ENCODE data around the gene AKNA. TPM values are rescaled to one million over a fixed set of nuclear protein-coding genes. Genes with fewer than 3 reads are reported as not detected.
A peak's percentile ranks its signal among the peaks of the same experiment; 100 is the strongest.

Gene AKNA
- total RNA-seq, 4 donors from 2014 or later = 34.8 to 63.2 (median 48.6) TPM

DNA sequence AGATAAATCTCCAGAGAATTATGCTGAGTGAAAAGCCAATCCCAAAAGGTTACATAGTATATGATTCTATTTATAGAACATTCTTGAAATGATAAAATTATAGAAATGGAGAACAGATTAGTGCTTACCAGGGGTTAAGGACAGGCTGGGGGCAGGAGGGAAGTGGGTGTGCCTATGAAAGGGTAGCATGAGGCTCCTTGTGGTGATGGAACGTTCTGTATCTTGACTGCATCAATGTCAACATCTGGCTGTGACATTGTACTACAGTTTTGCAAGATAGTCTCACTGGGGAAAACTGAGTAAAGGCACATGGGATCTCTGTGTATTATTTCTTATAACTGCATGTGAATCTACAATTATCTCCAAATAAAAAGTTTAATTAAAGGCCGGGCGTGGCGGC lies 35.9 kb downstream of the AKNA start:
- peak in 1 of 3 donors; percentile 43 for TF ChIP-seq POLR2AphosphoS5 (IDR thresholded peaks at IDR 0.05)
- peak; percentile 28 for TF ChIP-seq EP300 (IDR thresholded peaks at IDR 0.05; ENCODE audit: low read depth)
- TF ChIP-seq, protein P1, sequence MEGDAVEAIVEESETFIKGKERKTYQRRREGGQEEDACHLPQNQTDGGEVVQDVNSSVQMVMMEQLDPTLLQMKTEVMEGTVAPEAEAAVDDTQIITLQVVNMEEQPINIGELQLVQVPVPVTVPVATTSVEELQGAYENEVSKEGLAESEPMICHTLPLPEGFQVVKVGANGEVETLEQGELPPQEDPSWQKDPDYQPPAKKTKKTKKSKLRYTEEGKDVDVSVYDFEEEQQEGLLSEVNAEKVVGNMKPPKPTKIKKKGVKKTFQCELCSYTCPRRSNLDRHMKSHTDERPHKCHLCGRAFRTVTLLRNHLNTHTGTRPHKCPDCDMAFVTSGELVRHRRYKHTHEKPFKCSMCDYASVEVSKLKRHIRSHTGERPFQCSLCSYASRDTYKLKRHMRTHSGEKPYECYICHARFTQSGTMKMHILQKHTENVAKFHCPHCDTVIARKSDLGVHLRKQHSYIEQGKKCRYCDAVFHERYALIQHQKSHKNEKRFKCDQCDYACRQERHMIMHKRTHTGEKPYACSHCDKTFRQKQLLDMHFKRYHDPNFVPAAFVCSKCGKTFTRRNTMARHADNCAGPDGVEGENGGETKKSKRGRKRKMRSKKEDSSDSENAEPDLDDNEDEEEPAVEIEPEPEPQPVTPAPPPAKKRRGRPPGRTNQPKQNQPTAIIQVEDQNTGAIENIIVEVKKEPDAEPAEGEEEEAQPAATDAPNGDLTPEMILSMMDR (IDR thresholded peaks at IDR 0.05) = no peak
- TF ChIP-seq POLR2A (IDR thresholded peaks at IDR 0.05) = no peak
- peaks cover 6 to 20% (median 8%) of the 10 kb centered on the region in 4 donors for H3K4me1 ChIP-seq
- no peaks in the 10 kb centered on the region for H3K9me3 ChIP-seq
- peak overlapping the region in 3 of 4 donors; percentile 2 to 24 (median 17) for H3K27ac ChIP-seq
- intact Hi-C loops (cut with DNase I; ENCODE audit: low total_unique reads) (no loop called here), in situ Hi-C loops (cut with MboI; ENCODE audit: low pct_ligation_motif_present in 1 of 4, low pct_unique_long_range_greater_than_20kb in 1 of 4, low sequenced_read_pairs in 3 of 4) (no loop called here)
- peaks cover 0 to 63% (median 28%) of the 10 kb centered on the region in 4 donors for H3K36me3 ChIP-seq
- WGBS, 2 donors (ENCODE audit: low coverage in 1 of 2) = 50 to 80% methylated on average over 1 to 4 of the region's 4 CpGs
- H3K27me3 ChIP-seq = no peaks in the 10 kb centered on the region
- no peak overlapping the region for H3K4me3 ChIP-seq
- no peak for DNase-seq

DNA sequence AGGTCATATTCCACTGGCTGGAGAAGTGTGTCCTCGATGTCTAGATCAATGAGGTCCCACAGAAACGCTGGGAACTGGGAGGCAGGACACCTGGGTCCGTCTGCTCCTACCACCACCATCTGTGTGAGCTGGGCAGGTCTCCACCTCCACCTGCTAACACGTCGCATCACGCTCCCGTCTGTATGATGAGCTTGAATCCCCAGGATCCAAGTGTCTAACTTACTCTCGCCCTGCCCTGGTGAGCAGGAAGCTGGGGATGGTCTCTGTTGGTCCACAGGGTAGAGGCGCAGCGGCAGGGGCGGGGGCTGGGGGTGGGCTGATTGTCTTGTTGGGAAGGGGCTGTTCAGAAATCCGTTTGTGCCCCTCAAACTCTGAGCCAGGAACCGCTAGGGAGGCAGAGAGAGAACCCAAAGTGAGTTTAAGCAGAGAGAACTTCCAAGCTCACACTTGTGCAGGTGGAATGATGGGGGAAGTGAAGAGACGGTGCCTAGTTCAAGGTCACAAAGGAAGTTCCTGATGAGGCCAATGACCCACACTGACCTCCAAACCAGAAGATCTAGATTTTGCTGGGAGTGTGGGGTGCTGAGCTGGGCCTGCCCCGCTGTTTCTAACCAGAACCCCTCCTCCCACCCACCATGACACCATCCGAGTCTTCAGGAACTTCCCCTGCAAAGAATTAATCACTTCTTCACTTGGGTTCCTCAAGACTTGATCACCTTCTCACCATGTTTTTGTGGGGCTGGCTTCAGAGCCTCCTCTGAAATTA lies 37.0 kb downstream of the AKNA start:
- TF ChIP-seq POLR2AphosphoS5 (IDR thresholded peaks at IDR 0.05) (no peak), EP300 (IDR thresholded peaks at IDR 0.05; ENCODE audit: low read depth) (no peak), POLR2A (IDR thresholded peaks at IDR 0.05) (no peak)
- TF ChIP-seq, protein P1 (IDR thresholded peaks at IDR 0.05) = no peak
- no peaks in the 10 kb centered on the region for H3K27me3 ChIP-seq
- 90 to 92% methylated on average over 12 to 16 of the region's 16 CpGs for WGBS, 2 donors (ENCODE audit: low coverage in 1 of 2)
- H3K4me1 ChIP-seq = peaks cover 6 to 20% (median 8%) of the 10 kb centered on the region in 4 donors
- no peak overlapping the region for H3K4me3 ChIP-seq
- H3K36me3 ChIP-seq = peaks cover 0 to 69% (median 30%) of the 10 kb centered on the region in 4 donors
- DNase-seq = no peak
- H3K9me3 ChIP-seq = no peaks in the 10 kb centered on the region
- in situ Hi-C loops (cut with MboI; ENCODE audit: low pct_ligation_motif_present in 1 of 4, low pct_unique_long_range_greater_than_20kb in 1 of 4, low sequenced_read_pairs in 3 of 4) = no loop called here
- H3K27ac ChIP-seq = peak overlapping the region in 1 of 4 donors; percentile 68
- intact Hi-C loops (cut with DNase I; ENCODE audit: low total_unique reads) = no loop called here

DNA sequence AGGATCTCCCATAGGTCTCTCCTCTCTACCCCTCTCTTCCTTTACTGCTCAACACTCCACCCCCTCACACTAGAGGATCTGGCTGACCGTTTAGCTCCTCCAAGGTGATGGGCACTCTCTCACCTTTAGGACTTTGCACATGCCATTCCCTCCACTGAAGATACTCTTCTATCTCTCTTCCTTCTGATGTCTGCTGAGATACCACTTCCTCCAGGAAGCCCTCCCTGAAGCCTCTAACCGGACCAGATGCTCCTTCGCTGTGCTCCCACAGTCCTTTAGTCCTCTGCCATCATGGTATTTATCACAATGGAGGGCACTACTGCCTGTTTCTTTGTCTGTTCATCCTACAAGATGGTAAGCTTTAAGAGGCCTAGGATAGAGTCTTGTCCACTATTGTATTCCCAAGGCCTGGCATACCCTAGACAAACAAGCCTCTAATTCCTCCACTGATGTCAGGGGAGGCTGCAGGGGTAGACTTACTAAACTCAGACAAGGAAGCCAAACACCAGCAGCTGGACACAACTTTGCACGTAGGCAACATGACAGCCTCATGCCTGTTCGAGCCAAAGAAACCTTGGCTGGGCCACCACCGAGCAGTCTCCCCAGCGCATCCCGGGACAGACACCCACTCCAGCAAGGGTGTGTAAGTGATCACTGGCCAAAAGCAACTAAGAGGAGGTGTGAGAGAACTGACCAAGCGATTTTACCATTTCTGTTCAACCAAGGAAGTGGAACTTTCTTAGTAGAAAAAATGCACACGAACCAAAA lies 37.9 kb downstream of the AKNA start:
- in situ Hi-C loops (cut with MboI; ENCODE audit: low pct_ligation_motif_present in 1 of 4, low pct_unique_long_range_greater_than_20kb in 1 of 4, low sequenced_read_pairs in 3 of 4) (no loop called here), intact Hi-C loops (cut with DNase I; ENCODE audit: low total_unique reads) (loop anchor here (10.0 kb wide), 2 partner anchors 45 to 295 kb away; no protein-coding TSS in a partner anchor)
- no peak overlapping the region for H3K4me3 ChIP-seq
- H3K9me3 ChIP-seq = no peaks in the 10 kb centered on the region
- H3K27me3 ChIP-seq = no peaks in the 10 kb centered on the region
- peaks cover 0 to 72% (median 31%) of the 10 kb centered on the region in 4 donors for H3K36me3 ChIP-seq
- peaks cover 6 to 20% (median 8%) of the 10 kb centered on the region in 4 donors for H3K4me1 ChIP-seq
- H3K27ac ChIP-seq = peak overlapping the region; percentile 68 to 79 (median 71)
- TF ChIP-seq, protein P1 (IDR thresholded peaks at IDR 0.05) = no peak
- TF ChIP-seq EP300 (IDR thresholded peaks at IDR 0.05; ENCODE audit: low read depth) (no peak), POLR2A (IDR thresholded peaks at IDR 0.05) (no peak), POLR2AphosphoS5 (IDR thresholded peaks at IDR 0.05) (no peak)
- 83 to 90% methylated on average over 7 to 10 of the region's 10 CpGs for whole genome bisulfite sequencing, 2 donors (ENCODE audit: low coverage in 1 of 2)
- DNase-seq = no peak

DNA sequence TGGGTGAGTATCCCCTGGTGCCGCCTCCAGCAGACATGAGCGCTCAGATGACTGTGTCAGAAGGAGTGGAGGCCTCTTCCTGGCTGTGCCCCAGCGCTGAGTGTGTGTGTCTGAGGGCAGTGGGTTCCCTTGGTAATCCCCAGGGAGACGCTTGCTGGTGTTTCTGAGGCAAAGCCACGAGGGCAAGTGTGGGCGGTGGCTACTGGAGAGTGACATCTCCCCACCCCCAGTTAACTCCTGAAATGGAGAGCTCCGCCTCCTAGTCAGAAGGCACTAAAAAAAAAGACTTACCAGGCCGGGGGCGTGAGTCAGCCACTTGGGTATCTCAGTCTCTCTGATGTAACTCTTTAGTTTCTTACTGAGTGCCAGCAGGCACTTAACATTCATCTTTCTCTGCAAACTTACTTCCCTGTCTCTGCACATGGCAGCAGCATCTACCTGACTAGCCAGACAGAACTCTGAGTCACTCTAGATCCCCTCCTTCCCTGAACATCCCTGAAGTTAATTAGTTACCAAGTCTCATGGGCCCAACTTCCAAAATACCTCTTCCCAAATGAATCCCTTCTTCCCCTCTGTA lies 38.8 kb downstream of the AKNA start:
- Histone ChIP-seq H3K27ac (peak overlapping the region; percentile 68 to 79 (median 71)), H3K9me3 (no peaks in the 10 kb centered on the region), H3K36me3 (peaks cover 0 to 78% (median 32%) of the 10 kb centered on the region in 4 donors), H3K4me3 (no peak overlapping the region), H3K27me3 (no peaks in the 10 kb centered on the region), H3K4me1 (peaks cover 6 to 20% (median 8%) of the 10 kb centered on the region in 4 donors)
- WGBS, 2 donors (ENCODE audit: low coverage in 1 of 2) = 20 to 44% methylated on average over 2 to 9 of the region's 9 CpGs
- in situ Hi-C loops (cut with MboI; ENCODE audit: low pct_ligation_motif_present in 1 of 4, low pct_unique_long_range_greater_than_20kb in 1 of 4, low sequenced_read_pairs in 3 of 4) = no loop called here
- intact Hi-C loops (cut with DNase I; ENCODE audit: low total_unique reads) = loop anchor here (10.0 kb wide), 2 partner anchors 46 to 296 kb away; no protein-coding TSS in a partner anchor
- TF ChIP-seq POLR2AphosphoS5 (IDR thresholded peaks at IDR 0.05) (peak; percentile 33 to 50 (median 33)), EP300 (IDR thresholded peaks at IDR 0.05; ENCODE audit: low read depth) (no peak)
- peak; percentile 70 for DNase-seq
